Upper lobe of left lung (tissue), 4 donors: ENCODE measurements around the gene PRCP.

ENCODE experiments used
- EP300 ChIP-seq, 4 donors: sonication (generic); formaldehyde crosslinking; IDR thresholded peaks; one replicate each; pipeline ENCODE4 v1.5.1; 2017; ENCODE audit warnings: antibody characterized with exemption in 4 of 4, control low read depth in 2 of 4
- POLR2A ChIP-seq, 4 donors: fragments of 450-650 bp; IDR thresholded peaks; one replicate each; pipeline ENCODE4 v1.5.1; 2016 to 2017; ENCODE audit warnings: antibody characterized with exemption in 4 of 4, mild to moderate bottlenecking in 2 of 4
- TF ChIP-seq, protein P1 (sequence below), 6 experiments: fragments of 450-650 bp in 4 of 6; fragments of 200-600 bp in 2 of 6; sonication (generic) in 2 of 6; IDR thresholded peaks; one replicate each; pipeline ENCODE4 v1.5.1; 2016 to 2019; ENCODE audit warnings: antibody characterized with exemption in 6 of 6

- TF ChIP-seq POLR2A (IDR thresholded peaks at IDR 0.05) (no peak), EP300 (IDR thresholded peaks at IDR 0.05) (no peak)
- TF ChIP-seq, protein P1, sequence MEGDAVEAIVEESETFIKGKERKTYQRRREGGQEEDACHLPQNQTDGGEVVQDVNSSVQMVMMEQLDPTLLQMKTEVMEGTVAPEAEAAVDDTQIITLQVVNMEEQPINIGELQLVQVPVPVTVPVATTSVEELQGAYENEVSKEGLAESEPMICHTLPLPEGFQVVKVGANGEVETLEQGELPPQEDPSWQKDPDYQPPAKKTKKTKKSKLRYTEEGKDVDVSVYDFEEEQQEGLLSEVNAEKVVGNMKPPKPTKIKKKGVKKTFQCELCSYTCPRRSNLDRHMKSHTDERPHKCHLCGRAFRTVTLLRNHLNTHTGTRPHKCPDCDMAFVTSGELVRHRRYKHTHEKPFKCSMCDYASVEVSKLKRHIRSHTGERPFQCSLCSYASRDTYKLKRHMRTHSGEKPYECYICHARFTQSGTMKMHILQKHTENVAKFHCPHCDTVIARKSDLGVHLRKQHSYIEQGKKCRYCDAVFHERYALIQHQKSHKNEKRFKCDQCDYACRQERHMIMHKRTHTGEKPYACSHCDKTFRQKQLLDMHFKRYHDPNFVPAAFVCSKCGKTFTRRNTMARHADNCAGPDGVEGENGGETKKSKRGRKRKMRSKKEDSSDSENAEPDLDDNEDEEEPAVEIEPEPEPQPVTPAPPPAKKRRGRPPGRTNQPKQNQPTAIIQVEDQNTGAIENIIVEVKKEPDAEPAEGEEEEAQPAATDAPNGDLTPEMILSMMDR (IDR thresholded peaks at IDR 0.05): no peak
These were observed 46.0 kb downstream of the PRCP start for GRCh38 chr11:82854242-82854641.
